Stimulated activated memory B cell treated with anti-CD40 and anti-IgM and Interleukin-4, amounts not matched to agents 10 μg/mL and 1 μg/mL and 100 μg/mL, for 72 hours (primary cell): Measurements from ENCODE around the gene RPS5.

ENCODE experiments used
- ATAC-seq: fragments of 150-1000 bp; cut with Tn5 transposase; 2 replicates; pipeline ENCODE4 v1.10.0; 2021
- H3K27ac Mint-ChIP-seq: one replicate; pipeline ENCODE4 v1.8.0; 2022; ENCODE audit warnings: mild to moderate bottlenecking, mixed read lengths
- H3K27me3 Mint-ChIP-seq: one replicate; pipeline ENCODE4 v1.8.0; 2022; ENCODE audit warnings: mixed read lengths
- H3K36me3 Mint-ChIP-seq: one replicate; pipeline ENCODE4 v1.8.0; 2022; ENCODE audit warnings: mixed read lengths
- H3K4me1 Mint-ChIP-seq: one replicate; pipeline ENCODE4 v1.8.0; 2022; ENCODE audit warnings: mixed read lengths
- H3K4me3 Mint-ChIP-seq: one replicate; pipeline ENCODE4 v1.8.0; 2022; ENCODE audit warnings: mild to moderate bottlenecking, moderate library complexity, mixed read lengths
- H3K9me3 Mint-ChIP-seq: one replicate; pipeline ENCODE4 v1.8.0; 2022; ENCODE audit warnings: mixed read lengths

Gene RPS5

GRCh38 chr19:58392945-58393724, 6.1 kb downstream of the RPS5 start:
- no peak for ATAC-seq
- Mint-ChIP-seq H3K27me3 (peaks cover 27% of the 10 kb centered on the region), H3K4me1 (peaks cover 31% of the 10 kb centered on the region), H3K9me3 (no peaks in the 10 kb centered on the region), H3K27ac (no peak overlapping the region), H3K4me3 (no peak overlapping the region), H3K36me3 (peaks cover 58% of the 10 kb centered on the region)

- H3K27ac Mint-ChIP-seq = no peak overlapping the region
- no peak overlapping the region for H3K4me3 Mint-ChIP-seq
- no peaks in the 10 kb centered on the region for H3K9me3 Mint-ChIP-seq
- ATAC-seq = no peak
- peaks cover 26% of the 10 kb centered on the region for H3K4me1 Mint-ChIP-seq
- peaks cover 53% of the 10 kb centered on the region for H3K36me3 Mint-ChIP-seq
- peaks cover 31% of the 10 kb centered on the region for H3K27me3 Mint-ChIP-seq
These were observed 6.6 kb downstream of the RPS5 start for GRCh38 chr19:58393725-58394033.

- Mint-ChIP-seq H3K27me3 (peaks cover 31% of the 10 kb centered on the region), H3K9me3 (no peaks in the 10 kb centered on the region), H3K4me1 (peaks cover 18% of the 10 kb centered on the region), H3K4me3 (no peak overlapping the region), H3K27ac (no peak overlapping the region), H3K36me3 (peaks cover 45% of the 10 kb centered on the region)
- ATAC-seq = no peak
These were observed 7.8 kb downstream of the RPS5 start for GRCh38 chr19:58394821-58395219.

GRCh38 chr19:58395220-58395978, 8.3 kb downstream of the RPS5 start, which contains the start of gene RNF225:
TSS of gene RNF225 (plus strand) at chr19:58395656. CDS start at chr19:58396090, 434 bp downstream.
- peaks cover 31% of the 10 kb centered on the region for H3K27me3 Mint-ChIP-seq
- peaks cover 45% of the 10 kb centered on the region for H3K36me3 Mint-ChIP-seq
- ATAC-seq = peak; percentile 40
- no peaks in the 10 kb centered on the region for H3K9me3 Mint-ChIP-seq
- peaks cover 20% of the 10 kb centered on the region for H3K4me1 Mint-ChIP-seq
- no peak within 1 kb of the TSS for H3K27ac Mint-ChIP-seq
- H3K4me3 Mint-ChIP-seq = no peak within 1 kb of the TSS

- peaks cover 22% of the 10 kb centered on the region for H3K4me1 Mint-ChIP-seq
- peaks cover 31% of the 10 kb centered on the region for H3K27me3 Mint-ChIP-seq
- no peak overlapping the region for H3K27ac Mint-ChIP-seq
- no peak overlapping the region for H3K4me3 Mint-ChIP-seq
- peaks cover 39% of the 10 kb centered on the region for H3K36me3 Mint-ChIP-seq
- H3K9me3 Mint-ChIP-seq = no peaks in the 10 kb centered on the region
- no peak for ATAC-seq
These were observed 9.0 kb downstream of the RPS5 start for GRCh38 chr19:58395979-58396627.

GRCh38 chr19:58396691-58397532, 9.8 kb downstream of the RPS5 start:
- H3K4me3 Mint-ChIP-seq = no peak overlapping the region
- H3K27me3 Mint-ChIP-seq = peaks cover 31% of the 10 kb centered on the region
- H3K27ac Mint-ChIP-seq = no peak overlapping the region
- H3K4me1 Mint-ChIP-seq = peaks cover 27% of the 10 kb centered on the region
- H3K9me3 Mint-ChIP-seq = no peaks in the 10 kb centered on the region
- no peak for ATAC-seq
- H3K36me3 Mint-ChIP-seq = peaks cover 37% of the 10 kb centered on the region

GRCh38 chr19:58397533-58398037, 10.5 kb downstream of the RPS5 start:
- Mint-ChIP-seq H3K9me3 (no peaks in the 10 kb centered on the region), H3K27me3 (peaks cover 31% of the 10 kb centered on the region), H3K4me1 (peaks cover 27% of the 10 kb centered on the region), H3K36me3 (peaks cover 33% of the 10 kb centered on the region), H3K4me3 (no peak overlapping the region), H3K27ac (no peak overlapping the region)
- ATAC-seq = no peak

- H3K27me3 Mint-ChIP-seq = peaks cover 31% of the 10 kb centered on the region
- no peak overlapping the region for H3K4me3 Mint-ChIP-seq
- peaks cover 28% of the 10 kb centered on the region for H3K36me3 Mint-ChIP-seq
- H3K27ac Mint-ChIP-seq = no peak overlapping the region
- ATAC-seq = no peak
- no peaks in the 10 kb centered on the region for H3K9me3 Mint-ChIP-seq
- H3K4me1 Mint-ChIP-seq = peaks cover 27% of the 10 kb centered on the region
These were observed 11.0 kb downstream of the RPS5 start for GRCh38 chr19:58398087-58398486.

- peaks cover 31% of the 10 kb centered on the region for H3K27me3 Mint-ChIP-seq
These were observed 11.5 kb downstream of the RPS5 start for GRCh38 chr19:58398545-58398944.

GRCh38 chr19:58399903-58400302, 12.8 kb downstream of the RPS5 start:
- no peak for ATAC-seq
- H3K27me3 Mint-ChIP-seq = peaks cover 31% of the 10 kb centered on the region
- peaks cover 21% of the 10 kb centered on the region for H3K4me1 Mint-ChIP-seq
- no peaks in the 10 kb centered on the region for H3K9me3 Mint-ChIP-seq
- peaks cover 9% of the 10 kb centered on the region for H3K36me3 Mint-ChIP-seq
- H3K4me3 Mint-ChIP-seq = no peak overlapping the region
- no peak overlapping the region for H3K27ac Mint-ChIP-seq

More at GRCh38 chr19:58398545-58398944, 11.5 kb downstream of the RPS5 start:
- no peak for ATAC-seq
- H3K9me3 Mint-ChIP-seq = no peaks in the 10 kb centered on the region
- H3K27ac Mint-ChIP-seq = no peak overlapping the region
- no peak overlapping the region for H3K4me3 Mint-ChIP-seq
- H3K4me1 Mint-ChIP-seq = peaks cover 27% of the 10 kb centered on the region
- peaks cover 23% of the 10 kb centered on the region for H3K36me3 Mint-ChIP-seq

- peak overlapping the region; percentile 78 for H3K27ac Mint-ChIP-seq
- no peaks in the 10 kb centered on the region for H3K9me3 Mint-ChIP-seq
- peak overlapping the region; percentile 92 for H3K4me3 Mint-ChIP-seq
- peaks cover 21% of the 10 kb centered on the region for H3K4me1 Mint-ChIP-seq
- no peak for ATAC-seq
- H3K27me3 Mint-ChIP-seq = peaks cover 29% of the 10 kb centered on the region
- peaks cover 7% of the 10 kb centered on the region for H3K36me3 Mint-ChIP-seq
These were observed 13.3 kb downstream of the RPS5 start for GRCh38 chr19:58400316-58400915.

GRCh38 chr19:58400916-58401839, 14.1 kb downstream of the RPS5 start:
- peak; percentile 99 for ATAC-seq
- H3K27me3 Mint-ChIP-seq = peaks cover 22% of the 10 kb centered on the region
- no peaks in the 10 kb centered on the region for H3K36me3 Mint-ChIP-seq
- H3K9me3 Mint-ChIP-seq = no peaks in the 10 kb centered on the region
- H3K4me3 Mint-ChIP-seq = peak overlapping the region; percentile 92
- H3K27ac Mint-ChIP-seq = peak overlapping the region; percentile 78
- H3K4me1 Mint-ChIP-seq = peaks cover 19% of the 10 kb centered on the region

GRCh38 chr19:58401840-58402421, 14.9 kb downstream of the RPS5 start:
- Mint-ChIP-seq H3K27ac (peak overlapping the region; percentile 78), H3K27me3 (peaks cover 15% of the 10 kb centered on the region), H3K36me3 (no peaks in the 10 kb centered on the region), H3K9me3 (no peaks in the 10 kb centered on the region), H3K4me3 (peak overlapping the region; percentile 92), H3K4me1 (peaks cover 26% of the 10 kb centered on the region)
- no peak for ATAC-seq
